DND-41 (cell line): Measurements from ENCODE around the gene EXOC3L4.

Source experiments
- ATAC-seq: fragments of 200-7000 bp; cut with Tn5 transposase; 3 replicates; pipeline ENCODE4 v1.9.1; 2021; ENCODE audit warnings: low read depth; ENCODE audit not compliant: insufficient read depth
- DNase-seq: peaks from one replicate; pipeline ENCODE4 v3.0.0-alpha.2; 2020
- H2AFZ ChIP-seq: 2 replicates; pipeline ENCODE4 v1.6.0; 2012; ENCODE audit warnings: low read depth, low read length
- H3K27ac ChIP-seq: 2 replicates; pipeline ENCODE4 v1.5.1; 2012; ENCODE audit warnings: low read length, inconsistent platforms
- H3K27me3 ChIP-seq: fragments of 200-600 bp; sonication (generic); 2 replicates; pipeline ENCODE4 v1.6.0; 2012; ENCODE audit warnings: low read length, mild to moderate bottlenecking, inconsistent platforms; ENCODE audit not compliant: insufficient read depth, poor library complexity
- H3K36me3 ChIP-seq: 2 replicates; pipeline ENCODE4 v1.5.1; 2012; ENCODE audit warnings: low read length, inconsistent platforms; ENCODE audit not compliant: insufficient read depth
- H3K4me1 ChIP-seq: 2 replicates; pipeline ENCODE4 v1.5.1; 2012; ENCODE audit warnings: mild to moderate bottlenecking, low read length; ENCODE audit not compliant: insufficient read depth
- H3K4me2 ChIP-seq: 2 replicates; pipeline ENCODE4 v1.6.0; 2012; ENCODE audit warnings: mild to moderate bottlenecking, moderate library complexity, low read length, inconsistent platforms; ENCODE audit not compliant: insufficient read depth
- H3K4me3 ChIP-seq, 2 experiments: fragments of 200-600 bp in 1 of 2; shearing (Covaris generic) in 1 of 2; 2 replicates each; pipeline ENCODE4 v1.5.1; 2012 to 2016; ENCODE audit warnings: inconsistent platforms in 2 of 2, low read length in 2 of 2, mild to moderate bottlenecking in 2 of 2, low read depth in 1 of 2, moderate library complexity in 1 of 2
- H3K79me2 ChIP-seq: 2 replicates; pipeline ENCODE4 v1.6.0; 2012; ENCODE audit warnings: low read length, inconsistent platforms; ENCODE audit not compliant: insufficient read depth
- H3K9ac ChIP-seq: 2 replicates; pipeline ENCODE4 v1.6.0; 2012; ENCODE audit warnings: low read depth, mild to moderate bottlenecking, inconsistent platforms, low read length, moderate library complexity
- H3K9me3 ChIP-seq: 2 replicates; pipeline ENCODE4 v1.5.1; 2012; ENCODE audit warnings: low read length, moderate library complexity, mild to moderate bottlenecking, inconsistent platforms; ENCODE audit not compliant: insufficient read depth, severe bottlenecking
- H4K20me1 ChIP-seq: 2 replicates; pipeline ENCODE4 v1.6.0; 2012; ENCODE audit warnings: low read length; ENCODE audit not compliant: insufficient read depth
- CTCF ChIP-seq: IDR thresholded peaks from 2 replicates; pipeline ENCODE4 v1.5.1; 2012; ENCODE audit warnings: borderline replicate concordance, low read length, moderate library complexity, mild to moderate bottlenecking; ENCODE audit not compliant: poor library complexity, severe bottlenecking; ENCODE audit errors: extremely low read depth
- EZH2 ChIP-seq: IDR thresholded peaks from 3 replicates; pipeline ENCODE4 v1.6.1; 2012; ENCODE audit warnings: borderline replicate concordance, low read depth, mild to moderate bottlenecking, moderate library complexity, low read length, inconsistent platforms; ENCODE audit not compliant: severe bottlenecking

EXOC3L4 gene

GRCh38 chr14:103126088-103126872 is 31.8 kb downstream of the EXOC3L4 start:
- H3K4me1 ChIP-seq = no peaks in the 10 kb centered on the region
- H2AFZ ChIP-seq = no peak overlapping the region
- no peaks in the 10 kb centered on the region for H3K36me3 ChIP-seq
- no peak overlapping the region for H3K27ac ChIP-seq
- H3K79me2 ChIP-seq = no peaks in the 10 kb centered on the region
- H3K4me2 ChIP-seq = no peak overlapping the region
- H3K9ac ChIP-seq = no peak overlapping the region
- H4K20me1 ChIP-seq = peaks cover 12% of the 10 kb centered on the region; the same call in 1 of the 2 replicates
- TF ChIP-seq EZH2 (no peak), CTCF (no peak)
- no peaks in the 10 kb centered on the region for H3K9me3 ChIP-seq
- H3K4me3 ChIP-seq = no peak overlapping the region
- ATAC-seq = no peak
- DNase-seq = no peak
- H3K27me3 ChIP-seq = peaks cover 12% of the 10 kb centered on the region

- H3K36me3 ChIP-seq = no peaks in the 10 kb centered on the region
- no peak for ATAC-seq
- H3K4me2 ChIP-seq = no peak overlapping the region
- H3K9ac ChIP-seq = no peak overlapping the region
- H2AFZ ChIP-seq = no peak overlapping the region
- TF ChIP-seq CTCF (no peak), EZH2 (no peak)
- H3K27me3 ChIP-seq = peaks cover 12% of the 10 kb centered on the region
- H4K20me1 ChIP-seq = peaks cover 12% of the 10 kb centered on the region; the same call in 1 of the 2 replicates
- H3K9me3 ChIP-seq = no peaks in the 10 kb centered on the region
- no peaks in the 10 kb centered on the region for H3K4me1 ChIP-seq
- DNase-seq = no peak
- H3K4me3 ChIP-seq = no peak overlapping the region
- H3K79me2 ChIP-seq = no peaks in the 10 kb centered on the region
- no peak overlapping the region for H3K27ac ChIP-seq
Observed at GRCh38 chr14:103126873-103127304, 32.4 kb downstream of the EXOC3L4 start.

GRCh38 chr14:103127356-103127755 is 32.8 kb downstream of the EXOC3L4 start:
- no peak overlapping the region for H3K4me3 ChIP-seq
- peaks cover 12% of the 10 kb centered on the region; the same call in 1 of the 2 replicates for H4K20me1 ChIP-seq
- DNase-seq = no peak
- no peak overlapping the region for H3K4me2 ChIP-seq
- no peak for TF ChIP-seq CTCF
- no peak for TF ChIP-seq EZH2
- H3K36me3 ChIP-seq = no peaks in the 10 kb centered on the region
- no peak overlapping the region for H3K27ac ChIP-seq
- no peaks in the 10 kb centered on the region for H3K9me3 ChIP-seq
- no peak overlapping the region for H2AFZ ChIP-seq
- peaks cover 12% of the 10 kb centered on the region for H3K27me3 ChIP-seq
- H3K4me1 ChIP-seq = no peaks in the 10 kb centered on the region
- no peaks in the 10 kb centered on the region for H3K79me2 ChIP-seq
- H3K9ac ChIP-seq = no peak overlapping the region
- no peak for ATAC-seq
